Activated CD8-positive, alpha-beta memory T cell treated with anti-CD3 and anti-CD28 coated beads for 24 hours (primary cell): ENCODE measurements around the gene TEAD1.

Source experiments
- DNase-seq: peaks from one replicate; pipeline ENCODE4 v3.0.0-alpha.2; 2020

The TEAD1 gene

GRCh38 chr11:12917822-12918221 lies 243.6 kb downstream of the TEAD1 start:
- no peak for DNase-seq

GRCh38 chr11:12918667-12919066 lies 244.4 kb downstream of the TEAD1 start:
- DNase-seq = no peak

- no peak for DNase-seq
Measured at GRCh38 chr11:12922418-12922817, 248.2 kb downstream of the TEAD1 start.

GRCh38 chr11:12922980-12923507 lies 248.8 kb downstream of the TEAD1 start:
- no peak for DNase-seq

- no peak for DNase-seq
Measured at GRCh38 chr11:12924650-12925049, 250.4 kb downstream of the TEAD1 start.

GRCh38 chr11:12925520-12925919 lies 251.3 kb downstream of the TEAD1 start:
- DNase-seq = no peak

- no peak for DNase-seq
Measured at GRCh38 chr11:12927221-12927620, 253.0 kb downstream of the TEAD1 start.

GRCh38 chr11:12927886-12928285 lies 253.7 kb downstream of the TEAD1 start:
- DNase-seq = no peak

- no peak for DNase-seq
Measured at GRCh38 chr11:12930850-12931249, 256.6 kb downstream of the TEAD1 start.

GRCh38 chr11:12932485-12932884 lies 258.3 kb downstream of the TEAD1 start:
- no peak for DNase-seq

- DNase-seq = no peak
Measured at GRCh38 chr11:12936200-12936599, 262.0 kb downstream of the TEAD1 start.

- no peak for DNase-seq
Measured at GRCh38 chr11:12938590-12939247, 264.5 kb downstream of the TEAD1 start.

- no peak for DNase-seq
Measured at GRCh38 chr11:12941671-12942070, 267.4 kb downstream of the TEAD1 start.

- DNase-seq = no peak
Measured at GRCh38 chr11:12942157-12942556, 267.9 kb downstream of the TEAD1 start.

GRCh38 chr11:12943311-12943710 lies 269.1 kb downstream of the TEAD1 start:
- DNase-seq = no peak

- DNase-seq = no peak
Measured at GRCh38 chr11:12944889-12945288, 270.7 kb downstream of the TEAD1 start.

- no peak for DNase-seq
Measured at GRCh38 chr11:12949453-12949852, 275.2 kb downstream of the TEAD1 start.

- no peak for DNase-seq
Measured at GRCh38 chr11:12950670-12951069, 276.4 kb downstream of the TEAD1 start.

GRCh38 chr11:12951376-12951775 lies 277.2 kb downstream of the TEAD1 start:
- no peak for DNase-seq

GRCh38 chr11:12952094-12952493 lies 277.9 kb downstream of the TEAD1 start:
- DNase-seq = no peak

GRCh38 chr11:12958986-12959385 lies 284.8 kb downstream of the TEAD1 start:
- DNase-seq = no peak

GRCh38 chr11:12961615-12962014 lies 287.4 kb downstream of the TEAD1 start:
- DNase-seq = no peak

- no peak for DNase-seq
Measured at GRCh38 chr11:12962306-12962705, 288.1 kb downstream of the TEAD1 start.

- DNase-seq = no peak
Measured at GRCh38 chr11:12963051-12963450, 288.8 kb downstream of the TEAD1 start.
